B cell (primary cell): ENCODE data around the gene NR6A1. TPM values are rescaled to one million over a fixed set of nuclear protein-coding genes. Genes with fewer than 3 reads are reported as not detected.

ENCODE experiments used
- ATAC-seq: fragments of 200-7000 bp; cut with Tn5 transposase; one replicate; pipeline ENCODE4 v1.10.0; 2021; ENCODE audit warnings: low read depth, mild to moderate bottlenecking, moderate number of reproducible peaks, moderate library complexity
- CTCF ChIA-PET: fragments of 350-600 bp; sonication (Branson Sonifier 250); formaldehyde crosslinking; loops from one replicate; lab custom pipeline; 2021; ENCODE audit warnings: antibody characterized with exemption, inconsistent platforms; lab: Charles Lee
- POLR2A ChIA-PET: fragments of 350-600 bp; sonication (Branson Sonifier 250); formaldehyde crosslinking; loops from one replicate; lab custom pipeline; 2021; ENCODE audit warnings: antibody characterized with exemption; lab: Charles Lee
- DNase-seq: peaks from one replicate; pipeline ENCODE4 v3.0.0; 2013
- H2AFZ ChIP-seq: 2 replicates; pipeline ENCODE4 v1.6.1; 2012; ENCODE audit warnings: mild to moderate bottlenecking, low read depth, low read length; ENCODE audit not compliant: insufficient read depth, poor library complexity, severe bottlenecking
- H3K27ac ChIP-seq, 2 donors: 1 replicate in 1 of 2; 2 replicates in 1 of 2; pipeline ENCODE4 v1.5.1; 2012 to 2013; ENCODE audit warnings: low read length in 2 of 2, mild to moderate bottlenecking in 2 of 2, moderate library complexity in 1 of 2
- H3K27me3 ChIP-seq, 4 experiments: fragments of 200-600 bp in 1 of 4; sonication (generic) in 1 of 4; replicated peaks in 1 of 4; 1 replicate in 2 of 4; 2 replicates in 2 of 4; pipeline versions ENCODE4 v1.6.1 to v1.7.0; 2013 to 2016; ENCODE audit warnings: low read length in 3 of 4, mild to moderate bottlenecking in 2 of 4, mixed read lengths in 1 of 4, moderate library complexity in 1 of 4; ENCODE audit not compliant: insufficient read depth in 4 of 4, control insufficient read depth in 3 of 4; ENCODE audit errors: control extremely low read depth in 1 of 4
- H3K36me3 ChIP-seq, 2 experiments: replicated peaks in 1 of 2; 1 replicate in 1 of 2; 2 replicates in 1 of 2; pipeline versions ENCODE4 v1.6.1 to v1.7.1; 2013; ENCODE audit warnings: low read length in 1 of 2; ENCODE audit not compliant: insufficient read depth in 2 of 2, control insufficient read depth in 1 of 2; ENCODE audit errors: control extremely low read depth in 1 of 2, extremely low read depth in 1 of 2
- H3K4me1 ChIP-seq, 2 donors: fragments of 200-600 bp in 1 of 2; sonication (generic) in 1 of 2; 1 replicate in 1 of 2; 2 replicates in 1 of 2; pipeline versions ENCODE4 v1.5.1 to v1.6.1; 2013 to 2017; ENCODE audit warnings: low read length in 2 of 2; ENCODE audit not compliant: control insufficient read depth in 2 of 2, insufficient read depth in 2 of 2
- H3K4me2 ChIP-seq: replicated peaks from 2 replicates; pipeline ENCODE3; 2012; ENCODE audit warnings: mild to moderate bottlenecking, low read depth, low read length; ENCODE audit not compliant: poor library complexity, severe bottlenecking
- H3K4me3 ChIP-seq, 5 experiments: fragments of 200-600 bp in 1 of 5; sonication (generic) in 1 of 5; 1 replicate in 3 of 5; 2 replicates in 2 of 5; pipeline versions ENCODE4 v1.5.1 to v1.7.0; 2011 to 2016; ENCODE audit warnings: low read length in 4 of 5, mild to moderate bottlenecking in 4 of 5, low read depth in 2 of 5, control low read depth in 1 of 5, moderate library complexity in 1 of 5; ENCODE audit not compliant: insufficient read depth in 1 of 5; ENCODE audit errors: control extremely low read depth in 1 of 5, extremely low read depth in 1 of 5
- H3K79me2 ChIP-seq: fragments of 200-600 bp; sonication (generic); one replicate; pipeline ENCODE4 v1.6.0; 2016; ENCODE audit warnings: low read length; ENCODE audit not compliant: control insufficient read depth, insufficient read depth
- H3K9ac ChIP-seq: fragments of 200-600 bp; sonication (generic); 2 replicates; pipeline ENCODE4 v1.6.1; 2017; ENCODE audit warnings: mild to moderate bottlenecking, low read length, moderate library complexity
- H3K9me3 ChIP-seq, 3 donors: one replicate each; pipeline versions ENCODE4 v1.6.1 to v1.7.1; 2013; ENCODE audit warnings: low read length in 2 of 3; ENCODE audit not compliant: control insufficient read depth in 2 of 3, insufficient read depth in 1 of 3; ENCODE audit errors: control extremely low read depth in 1 of 3
- H4K20me1 ChIP-seq: 2 replicates; pipeline ENCODE4 v1.6.0; 2012; ENCODE audit warnings: mild to moderate bottlenecking, low read length; ENCODE audit not compliant: insufficient read depth, control insufficient read depth, poor library complexity, severe bottlenecking
- H3K27ac Mint-ChIP-seq: one replicate; pipeline ENCODE4 v1.8.0; 2021; ENCODE audit warnings: mixed read lengths
- H3K27me3 Mint-ChIP-seq: one replicate; pipeline ENCODE4 v1.8.0; 2021; ENCODE audit warnings: mixed read lengths
- H3K4me1 Mint-ChIP-seq: one replicate; pipeline ENCODE4 v1.8.0; 2021; ENCODE audit warnings: mixed read lengths
- H3K4me3 Mint-ChIP-seq: one replicate; pipeline ENCODE4 v1.8.0; 2021; ENCODE audit warnings: mixed read lengths
- H3K9me3 Mint-ChIP-seq: one replicate; pipeline ENCODE4 v1.8.0; 2022; ENCODE audit warnings: mixed read lengths; ENCODE audit not compliant: insufficient read depth
- CTCF ChIP-seq: fragments of 200-600 bp; IDR thresholded peaks from one replicate; pipeline ENCODE4 v1.8.0; 2022; ENCODE audit warnings: antibody characterized with exemption, mild to moderate bottlenecking
- EZH2 ChIP-seq: IDR thresholded peaks from 2 replicates; pipeline ENCODE4 v1.6.1; 2012; ENCODE audit warnings: borderline replicate concordance, low read depth, mild to moderate bottlenecking, moderate library complexity, low read length; ENCODE audit not compliant: insufficient read depth, poor library complexity, severe bottlenecking
- WGBS: methylation state at CpG from one replicate; pipeline ENCODE4 v1.1.5; 2013; ENCODE audit warnings: missing lambda C conversion rate; ENCODE audit not compliant: insufficient coverage; 5-methylcytosine and 5-hydroxymethylcytosine counted together
- intact Hi-C: fragments of 100-400 bp; cut with micrococcal nuclease; formaldehyde crosslinking; loops from one replicate; pipeline ENCODE4 v1.10.0; 2022
- polyA plus RNA-seq: library from polyadenylated mRNA; depleted of rRNA; stranded (reverse); fragments of >200 nt; gene quantifications from 2 replicates; pipeline ENCODE4 v1.2.3, GENCODE V29; 2012
- total RNA-seq, 2 donors: library from RNA; stranded (reverse); fragments of 120-200 nt in 1 of 2; gene quantifications; 1 replicate in 1 of 2; 2 replicates in 1 of 2; pipeline versions ENCODE4 v1.2.3 to v1.2.4, GENCODE V29; 2013 to 2022

Gene NR6A1
- total and polyA plus RNA-seq, 2 donors (not counting 1 experiment from before 2014, with no cell fraction given): 0.09 to 0.67 TPM

GRCh38 chr9:124766815-124767554 is 4.1 kb downstream of the NR6A1 start:
- WGBS: no CpG with 5 or more reads among the region's 4 CpGs

More at GRCh38 chr9:124766815-124767554, 4.1 kb downstream of the NR6A1 start:
- Histone ChIP-seq H2AFZ (no peak overlapping the region), H4K20me1 (no peaks in the 10 kb centered on the region), H3K27me3 (peaks cover 0 to 39% (median 32%) of the 10 kb centered on the region in 4 experiments), H3K27ac (no peak overlapping the region), H3K9ac (no peak overlapping the region), H3K4me2 (no peak overlapping the region), H3K79me2 (no peaks in the 10 kb centered on the region), H3K36me3 (no peaks in the 10 kb centered on the region), H3K4me1 (peaks cover 25 to 26% of the 10 kb centered on the region in 2 donors), H3K9me3 (no peaks in the 10 kb centered on the region), H3K4me3 (no peak overlapping the region)
- DNase-seq (no peak), ATAC-seq (no peak)
- Mint-ChIP-seq H3K9me3 (no peaks in the 10 kb centered on the region), H3K4me1 (peaks cover 30% of the 10 kb centered on the region), H3K4me3 (no peak overlapping the region), H3K27me3 (peaks cover 58% of the 10 kb centered on the region), H3K27ac (no peak overlapping the region)
- ChIA-PET POLR2A (interaction anchor here (0.5 to 0.6 kb wide), 2 partner anchors 12 to 62 kb away, joined by 3 to 5 read pairs; no protein-coding TSS in a partner anchor), CTCF (interaction anchor here (0.6 to 2.4 kb wide), 5 partner anchors 9 to 150 kb away, joined by 3 to 6 read pairs (median 3); partner anchors contain the start of genes OLFML2A and WDR38)
- TF ChIP-seq CTCF: peak; percentile 45
- no peak for TF ChIP-seq EZH2
- intact Hi-C loops: no loop called here
